Neural cell (in vitro differentiated cells): ENCODE measurements around the gene SIRT4.

Source experiments
- EP300 ChIP-seq: fragments of 450-650 bp; conservative IDR thresholded peaks from 2 replicates; pipeline ENCODE4 v1.6.1; 2014; ENCODE audit warnings: antibody characterized with exemption, mild to moderate bottlenecking, moderate library complexity; ENCODE audit not compliant: poor library complexity, severe bottlenecking
- EZH2 ChIP-seq: fragments of 200-600, 300-800 bp; shearing (Covaris generic), sonication (generic); IDR thresholded peaks from 2 replicates; pipeline ENCODE4 v1.6.1; 2014; ENCODE audit warnings: antibody characterized with exemption, low read length, borderline replicate concordance, mild to moderate bottlenecking; ENCODE audit not compliant: insufficient read depth, poor library complexity, severe bottlenecking
- MXI1 ChIP-seq: fragments of 450-650 bp; conservative IDR thresholded peaks from 2 replicates; pipeline ENCODE4 v1.6.1; 2014; ENCODE audit warnings: antibody characterized with exemption, mild to moderate bottlenecking; ENCODE audit not compliant: poor library complexity, severe bottlenecking
- POLR2AphosphoS5 ChIP-seq: IDR thresholded peaks from 2 replicates; pipeline ENCODE4 v1.6.1; 2012
- REST ChIP-seq: IDR thresholded peaks from 2 replicates; pipeline ENCODE4 v1.6.1; 2012; ENCODE audit warnings: borderline replicate concordance
- TAF1 ChIP-seq: IDR thresholded peaks from 2 replicates; pipeline ENCODE4 v1.6.1; 2012; ENCODE audit warnings: low read depth
- TF ChIP-seq, protein P1 (sequence below): fragments of 450-650 bp; IDR thresholded peaks from 2 replicates; pipeline ENCODE4 v1.5.1; 2014; ENCODE audit warnings: antibody characterized with exemption, mild to moderate bottlenecking, moderate library complexity; ENCODE audit not compliant: poor library complexity, severe bottlenecking

DNA sequence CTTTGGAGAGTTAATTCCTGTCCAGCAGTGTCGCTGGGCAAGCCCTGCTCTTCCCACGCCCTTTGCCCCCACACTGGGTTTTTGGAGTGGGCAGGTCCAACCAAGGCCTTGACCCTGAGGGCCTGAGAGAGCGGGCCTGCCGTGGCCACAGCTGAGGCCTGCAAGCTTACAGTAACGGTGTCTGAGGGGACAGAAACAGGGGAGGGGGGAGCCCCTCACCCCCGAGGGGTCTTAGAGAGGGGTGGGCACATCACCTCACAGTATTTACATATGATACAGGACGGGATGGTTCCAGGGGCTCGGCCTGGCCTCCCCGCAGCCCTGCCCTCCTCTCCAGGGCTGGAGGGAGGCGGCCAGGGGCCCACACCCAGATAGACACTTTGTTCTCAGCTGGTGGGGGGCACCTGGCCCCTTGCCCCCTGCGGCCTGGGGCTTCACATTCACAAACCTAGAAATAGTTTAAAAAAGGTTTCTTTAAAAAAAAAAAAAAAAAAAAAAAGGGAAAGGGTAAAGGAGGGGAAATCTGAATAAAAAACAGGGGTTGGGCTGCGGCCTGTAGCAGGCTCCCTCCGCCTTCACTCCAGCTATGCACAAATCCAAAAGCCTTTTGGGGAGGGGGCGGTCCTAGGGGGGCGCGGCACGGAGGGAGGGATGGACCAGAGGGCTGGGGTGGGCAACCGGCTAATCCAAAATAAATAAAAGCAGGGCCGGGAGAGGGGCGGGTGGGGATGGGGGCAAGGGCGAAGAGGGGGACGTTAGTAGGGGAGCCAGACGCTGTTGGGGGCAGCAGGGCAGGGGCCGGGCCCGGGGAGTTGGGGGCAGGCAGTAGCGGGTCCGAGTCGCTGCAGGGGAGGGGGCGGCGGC is 40.3 kb downstream of the SIRT4 start:
- TF ChIP-seq EZH2 (no peak), POLR2AphosphoS5 (no peak), EP300 (no peak), REST (no peak), MXI1 (no peak), TAF1 (no peak)
- TF ChIP-seq, protein P1, sequence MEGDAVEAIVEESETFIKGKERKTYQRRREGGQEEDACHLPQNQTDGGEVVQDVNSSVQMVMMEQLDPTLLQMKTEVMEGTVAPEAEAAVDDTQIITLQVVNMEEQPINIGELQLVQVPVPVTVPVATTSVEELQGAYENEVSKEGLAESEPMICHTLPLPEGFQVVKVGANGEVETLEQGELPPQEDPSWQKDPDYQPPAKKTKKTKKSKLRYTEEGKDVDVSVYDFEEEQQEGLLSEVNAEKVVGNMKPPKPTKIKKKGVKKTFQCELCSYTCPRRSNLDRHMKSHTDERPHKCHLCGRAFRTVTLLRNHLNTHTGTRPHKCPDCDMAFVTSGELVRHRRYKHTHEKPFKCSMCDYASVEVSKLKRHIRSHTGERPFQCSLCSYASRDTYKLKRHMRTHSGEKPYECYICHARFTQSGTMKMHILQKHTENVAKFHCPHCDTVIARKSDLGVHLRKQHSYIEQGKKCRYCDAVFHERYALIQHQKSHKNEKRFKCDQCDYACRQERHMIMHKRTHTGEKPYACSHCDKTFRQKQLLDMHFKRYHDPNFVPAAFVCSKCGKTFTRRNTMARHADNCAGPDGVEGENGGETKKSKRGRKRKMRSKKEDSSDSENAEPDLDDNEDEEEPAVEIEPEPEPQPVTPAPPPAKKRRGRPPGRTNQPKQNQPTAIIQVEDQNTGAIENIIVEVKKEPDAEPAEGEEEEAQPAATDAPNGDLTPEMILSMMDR: no peak
